Measurements from ENCODE around the gene DENR.
"Not testable (repeated sequence)": the region's sequence is repeated elsewhere in the genome, so short reads cannot be mapped to it uniquely, and the experiment has no call there.

DNA sequence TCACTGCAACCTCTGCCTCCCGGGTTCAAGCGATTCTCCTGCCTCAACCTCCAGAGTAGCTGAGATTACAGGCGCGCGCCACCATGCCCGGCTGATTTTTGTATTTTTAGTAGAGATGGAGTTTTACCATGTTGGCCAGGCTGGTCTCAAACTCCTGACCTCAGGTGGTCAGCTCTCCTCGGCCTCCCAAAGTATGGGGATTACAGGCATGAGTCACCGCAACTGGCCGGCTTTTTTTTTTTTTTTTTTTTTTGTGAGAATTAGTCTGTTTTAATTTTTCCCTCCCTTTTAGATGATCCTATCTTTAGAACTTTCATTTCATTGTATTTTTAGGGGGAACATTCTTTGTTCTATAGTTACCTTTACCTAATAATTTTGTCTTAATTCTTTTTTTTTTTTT is 52.3 kb downstream of the DENR start:
- TF ChIP-seq, protein P1, sequence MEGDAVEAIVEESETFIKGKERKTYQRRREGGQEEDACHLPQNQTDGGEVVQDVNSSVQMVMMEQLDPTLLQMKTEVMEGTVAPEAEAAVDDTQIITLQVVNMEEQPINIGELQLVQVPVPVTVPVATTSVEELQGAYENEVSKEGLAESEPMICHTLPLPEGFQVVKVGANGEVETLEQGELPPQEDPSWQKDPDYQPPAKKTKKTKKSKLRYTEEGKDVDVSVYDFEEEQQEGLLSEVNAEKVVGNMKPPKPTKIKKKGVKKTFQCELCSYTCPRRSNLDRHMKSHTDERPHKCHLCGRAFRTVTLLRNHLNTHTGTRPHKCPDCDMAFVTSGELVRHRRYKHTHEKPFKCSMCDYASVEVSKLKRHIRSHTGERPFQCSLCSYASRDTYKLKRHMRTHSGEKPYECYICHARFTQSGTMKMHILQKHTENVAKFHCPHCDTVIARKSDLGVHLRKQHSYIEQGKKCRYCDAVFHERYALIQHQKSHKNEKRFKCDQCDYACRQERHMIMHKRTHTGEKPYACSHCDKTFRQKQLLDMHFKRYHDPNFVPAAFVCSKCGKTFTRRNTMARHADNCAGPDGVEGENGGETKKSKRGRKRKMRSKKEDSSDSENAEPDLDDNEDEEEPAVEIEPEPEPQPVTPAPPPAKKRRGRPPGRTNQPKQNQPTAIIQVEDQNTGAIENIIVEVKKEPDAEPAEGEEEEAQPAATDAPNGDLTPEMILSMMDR (IDR thresholded peaks at IDR 0.05): not testable (repeated sequence)
- TF ChIP-seq POLR2A (IDR thresholded peaks at IDR 0.05): not testable (repeated sequence)

Data from adrenal gland (tissue), 5 donors.